CD4-positive, alpha-beta T cell treated with Interleukin-10 for 1 hour (primary cell): ENCODE data around the gene PPP6R3.

ENCODE experiments used
- DNase-seq: peaks from one replicate; pipeline ENCODE4 v3.0.0-alpha.2; 2020

PPP6R3 gene

GRCh38 chr11:68655406-68655805 is 194.9 kb downstream of the PPP6R3 start:
- no peak for DNase-seq

GRCh38 chr11:68655806-68656205 is 195.3 kb downstream of the PPP6R3 start:
- DNase-seq: no peak

GRCh38 chr11:68657021-68657780 is 196.6 kb downstream of the PPP6R3 start:
- no peak for DNase-seq

GRCh38 chr11:68658097-68658496 is 197.5 kb downstream of the PPP6R3 start:
- DNase-seq: no peak

- no peak for DNase-seq
These were observed 198.1 kb downstream of the PPP6R3 start for GRCh38 chr11:68658661-68659060.

- DNase-seq: no peak
These were observed 198.8 kb downstream of the PPP6R3 start for GRCh38 chr11:68659158-68659921.

- DNase-seq: no peak
These were observed 199.7 kb downstream of the PPP6R3 start for GRCh38 chr11:68660066-68660810.

- no peak for DNase-seq
These were observed 200.5 kb downstream of the PPP6R3 start for GRCh38 chr11:68661014-68661413.

GRCh38 chr11:68661697-68662603 is 201.4 kb downstream of the PPP6R3 start:
- no peak for DNase-seq

- DNase-seq: no peak
These were observed 203.0 kb downstream of the PPP6R3 start for GRCh38 chr11:68663482-68664010.

GRCh38 chr11:68664141-68664540 is 203.6 kb downstream of the PPP6R3 start:
- DNase-seq: no peak

GRCh38 chr11:68664906-68665305 is 204.4 kb downstream of the PPP6R3 start:
- no peak for DNase-seq
